GM21381 (cell line): ENCODE data around the gene YARS1.
A peak's percentile ranks its signal among the peaks of the same experiment; 100 is the strongest.

ENCODE experiments used
- ATAC-seq: cut with Tn5 transposase; IDR thresholded peaks from one replicate; pipeline ENCODE4 v1.9.1; 2021; ENCODE audit warnings: mild to moderate bottlenecking, moderate library complexity; ENCODE audit not compliant: unreplicated experiment

Gene YARS1

GRCh38 chr1:32817159-32817814 is at the start of gene YARS1, which contains the start of gene S100PBP:
Gene YARS1 (minus strand): TSS chr1:32817358. CDS start chr1:32817244, 114 bp downstream.
Gene S100PBP (plus strand): TSS chr1:32817653. CDS start chr1:32826100, 8,447 bp downstream.
- peak; percentile 83 for ATAC-seq

GRCh38 chr1:32865639-32866405 is 48.7 kb upstream of the YARS1 start:
- no peak for ATAC-seq

- ATAC-seq: no peak
These were observed 47.3 kb upstream of the YARS1 start for GRCh38 chr1:32864375-32865019.

GRCh38 chr1:32863881-32864245 is 46.7 kb upstream of the YARS1 start:
- no peak for ATAC-seq

GRCh38 chr1:32863218-32863880 is 46.2 kb upstream of the YARS1 start:
- ATAC-seq: no peak

- no peak for ATAC-seq
These were observed 44.9 kb upstream of the YARS1 start for GRCh38 chr1:32861904-32862695.

GRCh38 chr1:32860566-32860965 is 43.4 kb upstream of the YARS1 start:
- no peak for ATAC-seq

- ATAC-seq: no peak
These were observed 42.8 kb upstream of the YARS1 start for GRCh38 chr1:32859915-32860314.

- ATAC-seq: no peak
These were observed 41.6 kb upstream of the YARS1 start for GRCh38 chr1:32858791-32859190.

- no peak for ATAC-seq
These were observed 41.0 kb upstream of the YARS1 start for GRCh38 chr1:32858136-32858535.

- ATAC-seq: no peak
These were observed 38.9 kb upstream of the YARS1 start for GRCh38 chr1:32855861-32856617.

GRCh38 chr1:32848354-32849063 is 31.4 kb upstream of the YARS1 start:
- no peak for ATAC-seq

GRCh38 chr1:32831878-32832277 is 14.7 kb upstream of the YARS1 start:
- no peak for ATAC-seq

- ATAC-seq: no peak
These were observed 13.1 kb upstream of the YARS1 start for GRCh38 chr1:32830092-32830852.

GRCh38 chr1:32828341-32828740 is 11.2 kb upstream of the YARS1 start:
- no peak for ATAC-seq

- no peak for ATAC-seq
These were observed 8.0 kb upstream of the YARS1 start for GRCh38 chr1:32825181-32825580.

GRCh38 chr1:32818804-32819541 is 1.8 kb upstream of the YARS1 start:
- peak; percentile 39 for ATAC-seq
